ENCODE data around the gene CYBRD1. TPM values are rescaled to one million over a fixed set of nuclear protein-coding genes. Genes with fewer than 3 reads are reported as not detected.

Gene CYBRD1
- total RNA-seq, 2 donors from 2014 or later: 100 to 238 TPM

DNA sequence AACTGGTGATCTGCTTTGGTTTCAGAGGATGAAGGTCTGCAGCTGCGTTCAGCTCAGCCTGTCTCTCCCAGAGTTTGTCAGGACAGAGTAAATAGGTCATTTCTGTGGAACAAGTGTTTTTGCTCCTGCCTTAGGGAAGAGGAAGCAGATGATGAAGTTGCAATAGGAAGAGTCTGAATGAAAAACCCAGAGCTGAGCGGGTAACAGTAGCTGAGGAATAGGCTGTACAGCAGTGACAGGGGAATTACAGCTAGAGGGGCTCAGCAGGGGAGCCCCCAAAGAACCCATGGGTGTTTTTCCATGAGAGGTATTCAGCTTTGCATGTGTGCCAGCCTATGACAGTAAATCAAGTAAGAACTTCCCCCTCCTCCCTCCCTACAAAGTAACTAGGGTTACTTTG lies 10.3 kb upstream of the CYBRD1 start:
- Histone ChIP-seq H3K9me3 (no peaks in the 10 kb centered on the region), H3K27ac (no peak overlapping the region), H3K4me1 (peaks cover 0 to 7% of the 10 kb centered on the region in 2 donors), H3K27me3 (no peaks in the 10 kb centered on the region), H3K4me3 (no peak overlapping the region), H3K36me3 (no peaks in the 10 kb centered on the region)
- no peak for TF ChIP-seq CTCF (IDR thresholded peaks at IDR 0.05)
- no peak for DNase-seq (ENCODE audit: low spot score)

DNA sequence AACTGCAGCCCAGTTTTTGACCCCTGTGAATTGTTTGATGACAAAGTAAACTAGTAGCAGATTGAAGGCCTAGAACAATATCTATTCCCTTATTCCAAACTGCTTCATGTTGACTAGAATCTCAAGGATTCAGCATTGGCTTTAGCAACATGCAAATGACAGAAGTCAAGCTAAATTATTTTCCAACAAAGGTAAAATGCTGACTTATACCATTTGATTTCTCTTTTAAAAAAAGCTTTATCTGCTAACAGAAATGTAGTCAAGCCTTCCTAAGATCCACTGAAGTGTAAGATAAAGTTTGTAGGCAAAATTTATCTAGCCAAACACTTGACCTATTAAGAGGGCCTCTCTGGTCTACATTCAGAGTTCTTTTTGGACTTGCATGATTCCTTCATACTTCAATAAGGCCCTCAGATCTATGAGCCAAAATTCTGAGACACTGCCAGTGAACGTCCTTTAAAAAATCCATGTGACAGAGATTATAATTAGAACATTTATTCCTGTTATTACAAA lies 9.5 kb upstream of the CYBRD1 start:
- DNase-seq (ENCODE audit: low spot score): no peak
- peaks cover 0 to 7% of the 10 kb centered on the region in 2 donors for H3K4me1 ChIP-seq
- TF ChIP-seq CTCF (IDR thresholded peaks at IDR 0.05): no peak
- H3K27ac ChIP-seq: no peak overlapping the region
- no peak overlapping the region for H3K4me3 ChIP-seq
- H3K9me3 ChIP-seq: no peaks in the 10 kb centered on the region
- no peaks in the 10 kb centered on the region for H3K36me3 ChIP-seq
- H3K27me3 ChIP-seq: no peaks in the 10 kb centered on the region

DNA sequence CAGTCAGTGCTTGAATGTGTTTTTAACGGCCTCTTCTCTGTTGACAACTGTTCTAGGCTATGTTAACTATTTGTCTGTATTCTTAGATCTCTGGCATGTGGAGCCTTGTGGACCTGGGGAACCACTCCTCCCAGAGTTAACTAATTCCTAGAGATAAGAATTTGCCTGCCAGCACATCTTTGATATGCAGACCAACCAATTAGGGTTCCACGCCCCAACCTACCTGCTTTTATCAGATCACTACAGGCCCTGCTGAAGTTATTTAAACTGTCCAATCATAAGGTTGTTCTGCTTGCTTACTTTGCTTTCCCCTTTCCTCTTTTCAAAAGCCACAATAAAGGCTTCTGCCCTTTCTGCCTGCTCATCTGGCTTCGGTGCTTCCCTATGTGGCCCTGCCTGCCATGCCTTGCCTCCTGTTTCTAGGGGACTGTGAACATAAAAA lies 8.5 kb upstream of the CYBRD1 start:
- no peaks in the 10 kb centered on the region for H3K36me3 ChIP-seq
- H3K4me3 ChIP-seq: no peak overlapping the region
- no peaks in the 10 kb centered on the region for H3K9me3 ChIP-seq
- peaks cover 0 to 7% of the 10 kb centered on the region in 2 donors for H3K4me1 ChIP-seq
- TF ChIP-seq CTCF (IDR thresholded peaks at IDR 0.05): no peak
- no peaks in the 10 kb centered on the region for H3K27me3 ChIP-seq
- H3K27ac ChIP-seq: no peak overlapping the region
- DNase-seq (ENCODE audit: low spot score): no peak

GRCh38 chr2:171514908-171515582 lies 7.2 kb upstream of the CYBRD1 start:
- Histone ChIP-seq H3K27me3 (no peaks in the 10 kb centered on the region), H3K36me3 (no peaks in the 10 kb centered on the region), H3K4me1 (peaks cover 0 to 7% of the 10 kb centered on the region in 2 donors), H3K9me3 (no peaks in the 10 kb centered on the region), H3K4me3 (no peak overlapping the region), H3K27ac (no peak overlapping the region)
- TF ChIP-seq CTCF (IDR thresholded peaks at IDR 0.05): no peak
- DNase-seq (ENCODE audit: low spot score): no peak

DNA sequence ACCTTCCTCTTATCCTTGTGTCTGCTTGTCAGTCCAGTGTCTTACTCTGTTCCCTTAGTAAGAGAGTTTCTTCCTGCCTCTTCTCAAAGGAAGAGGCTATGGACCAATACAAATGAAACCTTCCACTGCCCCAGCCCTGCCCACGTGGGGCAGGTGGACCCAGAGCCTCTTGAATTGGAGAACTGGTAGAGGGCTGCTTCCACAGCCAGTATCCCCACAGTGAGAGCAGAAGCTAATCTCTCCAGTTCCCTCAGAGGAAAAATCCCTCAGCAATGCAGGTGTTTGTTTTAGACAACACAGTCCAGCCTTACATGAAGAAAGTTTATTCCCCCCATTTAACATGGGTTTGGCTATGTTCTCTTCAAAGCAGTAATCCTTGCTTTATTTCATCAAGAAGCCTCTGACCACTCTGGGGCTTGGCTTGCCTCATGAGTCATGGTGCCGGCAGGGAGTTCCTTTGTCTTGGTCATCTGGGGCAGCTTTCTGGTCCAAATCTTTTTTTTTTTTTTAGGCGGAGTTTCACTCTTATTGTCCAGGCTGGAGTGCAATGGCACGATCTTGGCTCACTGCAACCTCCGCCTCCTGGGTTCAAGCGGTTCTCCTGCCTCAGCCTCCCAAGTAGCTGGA lies 6.5 kb upstream of the CYBRD1 start:
- Histone ChIP-seq H3K27ac (no peak overlapping the region), H3K9me3 (no peaks in the 10 kb centered on the region), H3K4me1 (peaks cover 0 to 7% of the 10 kb centered on the region in 2 donors), H3K27me3 (no peaks in the 10 kb centered on the region), H3K36me3 (no peaks in the 10 kb centered on the region), H3K4me3 (no peak overlapping the region)
- no peak for TF ChIP-seq CTCF (IDR thresholded peaks at IDR 0.05)
- DNase-seq (ENCODE audit: low spot score): no peak

Data from right atrium auricular region (tissue), 2 donors.